Activated effector memory CD4-positive, alpha-beta T cell treated with Interleukin-2 at 50 U/mL for 16 hours (primary cell): ENCODE data around the gene TLR5.
A peak's percentile ranks its signal among the peaks of the same experiment; 100 is the strongest.
"Not testable (repeated sequence)": the region's sequence is repeated elsewhere in the genome, so short reads cannot be mapped to it uniquely, and the experiment has no call there.

Experiments used
- DNase-seq: peaks from one replicate; pipeline ENCODE4 v3.0.0-alpha.2; 2020

Gene TLR5

DNA sequence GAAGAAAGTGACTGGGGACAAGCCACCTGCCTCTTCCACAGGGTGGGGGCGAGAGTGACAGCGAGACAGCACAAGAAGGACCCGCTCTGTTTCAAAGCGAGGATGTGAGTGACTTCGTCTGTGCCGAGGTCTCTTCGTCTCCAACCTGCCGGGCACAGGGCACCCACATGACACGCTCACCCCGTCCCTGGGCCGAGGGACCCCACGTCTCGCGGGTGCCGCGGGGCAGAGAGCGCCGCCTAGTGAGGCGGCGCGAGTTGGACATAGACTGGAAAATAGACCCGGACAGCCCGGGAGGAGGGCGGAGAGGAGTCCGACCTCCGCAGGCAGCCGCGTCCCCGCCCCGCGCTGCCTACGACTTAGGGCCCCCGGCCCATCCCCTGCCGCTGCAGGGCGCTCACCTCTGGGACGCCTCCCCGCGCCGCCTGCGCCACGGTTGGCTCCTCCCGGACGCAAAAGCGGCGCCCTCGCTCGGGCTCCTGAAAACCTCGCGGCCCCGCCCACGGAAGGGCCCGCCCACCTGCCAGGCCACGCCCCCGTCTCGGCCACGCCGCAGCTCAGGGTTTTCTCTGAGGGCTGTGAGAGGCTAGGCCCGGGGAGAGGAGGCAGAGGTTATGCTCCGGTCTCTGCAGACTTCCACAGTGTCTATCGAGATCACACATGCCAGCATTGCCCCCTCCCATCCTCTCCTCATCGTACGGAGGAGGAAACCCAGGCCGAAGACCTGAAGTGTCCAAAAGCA, at the start of gene TLR5:
TLR5 (minus strand) TSS at position 454 of the 742 bp plus-strand sequence. CDS start 30,217 bp downstream, outside the sequence.
- DNase-seq: peak; percentile 89

DNA sequence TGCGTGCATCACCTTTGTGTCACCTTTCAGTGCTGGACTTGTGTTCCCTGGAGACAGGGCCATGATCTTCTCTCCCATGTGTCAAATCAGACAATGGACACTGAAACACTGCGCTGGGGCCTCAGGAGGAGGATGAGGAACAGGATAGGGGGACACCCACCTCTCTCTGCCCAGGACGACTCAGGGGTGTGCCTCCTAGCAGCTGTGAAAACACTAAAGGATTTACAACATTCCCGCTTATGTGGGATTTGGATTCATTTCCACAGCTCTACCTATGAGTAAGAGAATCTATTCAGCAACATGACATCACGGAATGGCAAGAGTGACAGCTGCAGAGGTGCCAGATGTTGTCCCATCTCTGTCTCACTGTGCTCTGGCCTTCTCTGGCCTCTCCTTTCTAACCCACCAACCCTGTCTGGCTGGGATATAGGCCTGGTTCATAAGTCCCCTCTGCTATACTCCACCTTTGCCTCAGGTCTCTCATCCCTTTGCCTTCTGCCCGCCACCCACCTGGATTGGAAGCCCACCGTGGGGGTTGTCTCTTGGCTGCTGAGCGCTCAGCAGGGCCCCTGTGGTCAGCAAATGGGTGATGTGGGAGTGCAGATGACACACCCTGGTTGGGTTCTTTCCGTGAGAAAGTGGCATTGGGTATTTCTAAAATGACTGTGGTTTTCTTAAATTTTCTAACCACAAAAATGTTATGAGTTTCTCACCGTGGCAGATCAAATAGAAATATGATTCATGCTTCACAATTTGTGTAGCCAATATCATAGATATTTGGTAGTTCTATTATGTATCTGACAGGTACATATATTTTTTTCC, 47.1 kb upstream of the TLR5 start:
- peak; percentile 37 for DNase-seq

DNA sequence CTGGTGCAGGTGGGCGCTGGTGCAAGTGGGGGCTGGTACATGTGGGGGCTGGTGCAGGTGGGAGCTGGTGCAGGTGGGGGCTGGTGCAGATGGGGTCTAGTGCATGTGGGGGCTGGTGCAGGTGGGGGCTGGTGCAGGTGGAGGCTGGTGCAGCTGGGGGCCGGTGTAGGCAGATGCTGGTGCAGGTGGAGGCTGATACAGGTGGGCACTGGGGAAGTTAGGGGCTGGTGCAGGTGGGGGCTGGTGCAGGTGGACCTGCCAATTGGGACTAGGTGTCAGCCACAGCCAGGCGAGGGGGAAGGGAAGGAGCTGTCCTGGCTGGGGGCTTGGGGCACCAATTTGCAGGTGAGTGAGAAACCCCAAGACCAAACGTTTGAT, 46.5 kb upstream of the TLR5 start:
- no peak for DNase-seq

GRCh38 chr1:223188618-223189356, 45.7 kb upstream of the TLR5 start:
- no peak for DNase-seq

GRCh38 chr1:223186800-223187199, 43.8 kb upstream of the TLR5 start:
- no peak for DNase-seq

GRCh38 chr1:223183268-223183862, 40.3 kb upstream of the TLR5 start:
- no peak for DNase-seq

DNA sequence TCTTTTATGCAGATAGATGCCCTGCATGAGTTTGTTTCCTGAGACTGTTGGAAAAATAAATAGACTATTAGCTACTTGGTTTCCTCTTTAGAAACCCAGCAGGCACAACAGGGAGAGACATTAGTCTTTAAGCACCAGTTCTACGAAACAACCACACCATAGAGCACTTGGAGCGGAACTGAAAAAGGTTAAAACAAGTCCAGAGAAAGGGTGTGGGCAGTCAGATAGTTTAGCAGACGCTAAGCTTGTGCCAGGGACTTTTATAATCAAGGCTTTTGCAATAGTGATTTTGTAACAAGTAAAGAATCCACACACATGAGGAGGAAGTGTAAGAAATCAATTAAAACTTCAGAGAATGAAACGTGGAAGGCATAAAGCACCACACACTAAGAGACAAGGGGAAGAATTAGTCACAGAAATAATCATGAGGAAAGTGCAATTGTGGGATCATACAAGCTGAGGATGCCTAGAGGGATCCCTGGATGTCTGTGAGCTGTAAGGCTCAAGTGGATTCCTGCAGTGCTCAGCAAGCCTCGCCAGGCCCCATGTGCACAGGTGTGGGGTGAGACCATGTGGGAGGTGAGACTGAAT, 37.8 kb upstream of the TLR5 start:
- no peak for DNase-seq

- no peak for DNase-seq
Measured at GRCh38 chr1:223179786-223180185, 36.7 kb upstream of the TLR5 start.

GRCh38 chr1:223179280-223179679, 36.2 kb upstream of the TLR5 start:
- no peak for DNase-seq

DNA sequence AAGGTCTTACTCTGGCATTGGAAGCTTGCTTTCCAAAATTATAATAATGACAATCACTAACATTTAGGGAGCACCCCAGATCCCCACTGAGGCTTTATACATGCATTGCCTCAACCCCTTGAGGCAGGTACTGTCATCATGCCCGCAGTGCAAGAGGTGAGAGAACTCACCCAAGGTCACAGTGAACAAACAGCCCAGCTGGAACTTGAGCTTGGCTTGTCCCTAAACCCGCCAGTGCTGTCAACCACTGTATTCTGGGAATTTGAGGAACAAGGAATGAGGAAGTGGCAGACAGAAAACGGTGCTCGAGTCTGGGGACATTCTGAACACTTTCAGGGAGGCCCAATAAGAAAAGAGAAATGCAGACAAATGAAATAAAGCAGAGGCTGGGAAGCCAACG, 34.6 kb upstream of the TLR5 start:
- no peak for DNase-seq

GRCh38 chr1:223176437-223176836, 33.4 kb upstream of the TLR5 start:
- DNase-seq: no peak

DNA sequence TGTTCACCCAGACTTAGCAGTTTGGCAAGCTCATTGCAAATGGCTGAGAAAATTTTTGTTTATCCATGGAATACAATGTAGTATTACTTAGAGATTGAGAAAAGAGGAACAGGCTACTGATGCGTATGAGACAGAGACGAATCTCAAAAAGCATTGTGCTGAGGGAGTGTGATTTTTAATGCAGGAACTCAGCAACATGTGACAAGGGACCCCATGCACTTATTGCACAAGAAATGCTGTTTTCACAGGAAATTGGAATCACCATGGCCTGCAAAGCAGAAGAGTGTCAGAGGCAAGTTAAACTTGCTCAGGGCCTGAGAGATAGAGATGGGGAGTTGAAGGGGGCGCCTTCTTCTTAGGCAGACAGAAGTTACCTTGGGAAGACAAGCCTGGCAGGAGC, 32.6 kb upstream of the TLR5 start:
- DNase-seq: no peak

- DNase-seq: no peak
Measured at GRCh38 chr1:223175032-223175431, 32.0 kb upstream of the TLR5 start.

GRCh38 chr1:223169458-223169857, 26.4 kb upstream of the TLR5 start:
- DNase-seq: not testable (repeated sequence)

- no peak for DNase-seq
Measured at GRCh38 chr1:223161321-223161720, 18.3 kb upstream of the TLR5 start.

DNA sequence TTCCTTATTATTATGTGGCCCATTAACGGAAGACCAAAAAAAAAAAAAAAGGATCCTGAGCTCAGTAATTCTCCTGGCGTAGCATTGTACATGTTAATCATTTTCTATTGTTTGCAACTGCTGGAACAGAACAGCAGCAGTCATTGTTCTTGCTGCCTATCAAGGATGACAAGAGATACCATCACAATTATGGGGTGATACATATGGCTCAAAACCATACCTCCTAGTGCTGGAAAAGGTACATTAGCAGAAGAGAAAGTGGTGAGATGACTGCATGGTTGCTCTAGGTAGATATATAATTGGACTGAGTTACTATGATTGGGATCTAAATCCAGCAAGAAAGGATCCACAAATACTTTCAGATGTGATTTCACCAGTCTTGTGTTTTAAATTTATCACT, 13.3 kb upstream of the TLR5 start:
- no peak for DNase-seq

DNA sequence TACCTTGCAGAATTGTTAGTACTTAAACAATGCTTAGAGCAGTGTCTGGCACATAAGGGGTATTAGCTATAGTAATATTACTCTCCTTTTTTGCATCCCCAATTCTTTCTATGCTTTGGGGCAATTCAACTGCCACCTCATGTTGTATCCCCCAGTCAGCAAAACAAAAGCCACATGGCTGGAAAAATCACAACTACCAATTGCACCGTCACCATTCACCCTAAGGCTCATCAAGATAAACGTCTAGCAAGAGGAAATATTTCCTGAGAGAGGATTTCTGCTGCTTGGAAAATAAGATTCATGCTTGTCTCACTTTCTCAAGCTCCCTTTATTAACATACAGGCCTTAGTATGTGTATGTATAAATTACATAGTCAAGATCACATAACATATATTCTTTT, 12.1 kb upstream of the TLR5 start:
- DNase-seq: no peak

GRCh38 chr1:223153177-223154119, 10.4 kb upstream of the TLR5 start:
- DNase-seq: no peak

DNA sequence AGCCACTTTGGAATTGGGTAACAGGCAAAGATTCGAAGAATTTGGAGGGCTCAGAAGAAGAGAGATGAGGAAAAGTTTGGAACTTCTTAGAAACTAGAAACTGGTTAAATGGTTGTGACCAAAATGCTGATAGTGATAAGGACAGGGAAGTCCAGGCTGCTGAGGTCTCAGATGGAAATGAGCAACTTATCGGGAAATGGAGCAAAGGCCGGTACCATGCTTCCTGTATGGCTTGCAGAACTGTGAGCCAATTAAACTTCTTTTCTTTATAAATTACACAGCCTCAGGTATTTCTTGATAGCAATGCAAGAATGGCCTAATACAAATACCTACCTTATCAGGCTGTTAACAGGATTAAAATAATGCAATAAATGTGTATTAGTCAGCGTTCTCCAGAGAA, 9.4 kb upstream of the TLR5 start:
- DNase-seq: no peak

GRCh38 chr1:223150443-223150842, 7.4 kb upstream of the TLR5 start:
- DNase-seq: no peak

DNA sequence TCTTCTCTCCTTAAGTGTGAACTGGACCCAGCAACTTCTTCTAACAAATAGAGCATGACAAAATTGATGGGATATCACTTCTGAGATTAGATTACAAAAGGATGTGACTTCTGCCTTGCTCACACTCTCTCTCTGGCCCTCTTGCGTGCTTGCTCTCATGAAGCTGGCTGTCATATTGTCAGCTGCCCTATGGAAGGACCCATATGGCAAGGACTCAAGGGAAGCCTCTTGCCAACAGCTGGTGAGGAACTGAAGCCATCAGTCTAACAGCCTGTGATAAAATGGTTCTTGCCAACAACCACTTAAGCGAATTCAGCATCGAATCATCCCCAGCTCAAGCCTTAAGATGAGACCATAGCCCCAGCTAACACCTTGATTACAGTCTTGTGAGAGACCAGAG, 4.8 kb upstream of the TLR5 start:
- no peak for DNase-seq

- no peak for DNase-seq
Measured at GRCh38 chr1:223147409-223147808, 4.4 kb upstream of the TLR5 start.
